HEK293T (cell line): ENCODE measurements around the gene INAFM1.
"Not testable (repeated sequence)": the region's sequence is repeated elsewhere in the genome, so short reads cannot be mapped to it uniquely, and the experiment has no call there.

Source experiments
- CTCF ChIA-PET: fragments of 350-600 bp; formaldehyde crosslinking; extraction: SDS; loops from one replicate; lab custom pipeline; 2021; ENCODE audit warnings: antibody characterized with exemption, inconsistent platforms; lab: Yijun Ruan, JAX
- POLR2A ChIA-PET: fragments of 350-600 bp; formaldehyde crosslinking; extraction: SDS; loops from one replicate; lab custom pipeline; 2020; ENCODE audit warnings: antibody characterized with exemption, inconsistent platforms; lab: Yijun Ruan, JAX
- DNase-seq: peaks from one replicate; pipeline ENCODE4 v3.0.0; 2012; ENCODE audit warnings: mixed read lengths; ENCODE audit errors: extremely low spot score
- ARNT ChIP-seq: fragments of 450-650 bp; IDR thresholded peaks from 2 replicates; pipeline ENCODE4 v1.6.1; 2017; ENCODE audit warnings: mild to moderate bottlenecking
- BHLHE40 ChIP-seq: fragments of 450-650 bp; IDR thresholded peaks from 2 replicates; pipeline ENCODE4 v1.6.1; 2016; ENCODE audit warnings: mild to moderate bottlenecking, moderate library complexity, borderline replicate concordance
- CTBP1 ChIP-seq: fragments of 450-650 bp; IDR thresholded peaks from 2 replicates; pipeline ENCODE4 v1.6.1; 2016; ENCODE audit warnings: borderline replicate concordance
- ELF4 ChIP-seq: fragments of 450-650 bp; IDR thresholded peaks from 2 replicates; pipeline ENCODE4 v1.6.1; 2017; ENCODE audit warnings: antibody characterized with exemption
- FOXA1 ChIP-seq: fragments of 450-650 bp; IDR thresholded peaks from 2 replicates; pipeline ENCODE4 v1.6.1; 2016; ENCODE audit warnings: mild to moderate bottlenecking
- FOXK2 ChIP-seq: fragments of 450-650 bp; IDR thresholded peaks from 2 replicates; pipeline ENCODE4 v1.6.1; 2016; ENCODE audit warnings: mild to moderate bottlenecking
- FOXM1 ChIP-seq: fragments of 450-650 bp; IDR thresholded peaks from 2 replicates; pipeline ENCODE4 v1.6.1; 2017; ENCODE audit warnings: mild to moderate bottlenecking, borderline replicate concordance
- HDGF ChIP-seq: fragments of 450-650 bp; IDR thresholded peaks from 2 replicates; pipeline ENCODE4 v1.6.1; 2017; ENCODE audit warnings: antibody characterized with exemption, borderline replicate concordance
- L3MBTL2 ChIP-seq: fragments of 450-650 bp; conservative IDR thresholded peaks from 2 replicates; pipeline ENCODE4 v1.6.1; 2016; ENCODE audit warnings: mild to moderate bottlenecking
- LEF1 ChIP-seq: fragments of 450-650 bp; IDR thresholded peaks from 2 replicates; pipeline ENCODE4 v1.6.1; 2017; ENCODE audit warnings: mild to moderate bottlenecking, borderline replicate concordance
- NFRKB ChIP-seq: fragments of 450-650 bp; IDR thresholded peaks from 2 replicates; pipeline ENCODE4 v1.6.1; 2016; ENCODE audit warnings: mild to moderate bottlenecking, moderate library complexity
- PKNOX1 ChIP-seq: fragments of 450-650 bp; IDR thresholded peaks from 2 replicates; pipeline ENCODE4 v1.6.1; 2016
- SP1 ChIP-seq: fragments of 450-650 bp; IDR thresholded peaks from 2 replicates; pipeline ENCODE4 v1.6.1; 2017
- SUZ12 ChIP-seq: fragments of 450-650 bp; IDR thresholded peaks from 2 replicates; pipeline ENCODE4 v1.6.1; 2016; ENCODE audit warnings: mild to moderate bottlenecking
- TARDBP ChIP-seq: fragments of 450-650 bp; IDR thresholded peaks from 2 replicates; pipeline ENCODE4 v1.6.1; 2016
- ZNF384 ChIP-seq: fragments of 450-650 bp; IDR thresholded peaks from 2 replicates; pipeline ENCODE4 v1.6.1; 2016

Gene INAFM1

DNA sequence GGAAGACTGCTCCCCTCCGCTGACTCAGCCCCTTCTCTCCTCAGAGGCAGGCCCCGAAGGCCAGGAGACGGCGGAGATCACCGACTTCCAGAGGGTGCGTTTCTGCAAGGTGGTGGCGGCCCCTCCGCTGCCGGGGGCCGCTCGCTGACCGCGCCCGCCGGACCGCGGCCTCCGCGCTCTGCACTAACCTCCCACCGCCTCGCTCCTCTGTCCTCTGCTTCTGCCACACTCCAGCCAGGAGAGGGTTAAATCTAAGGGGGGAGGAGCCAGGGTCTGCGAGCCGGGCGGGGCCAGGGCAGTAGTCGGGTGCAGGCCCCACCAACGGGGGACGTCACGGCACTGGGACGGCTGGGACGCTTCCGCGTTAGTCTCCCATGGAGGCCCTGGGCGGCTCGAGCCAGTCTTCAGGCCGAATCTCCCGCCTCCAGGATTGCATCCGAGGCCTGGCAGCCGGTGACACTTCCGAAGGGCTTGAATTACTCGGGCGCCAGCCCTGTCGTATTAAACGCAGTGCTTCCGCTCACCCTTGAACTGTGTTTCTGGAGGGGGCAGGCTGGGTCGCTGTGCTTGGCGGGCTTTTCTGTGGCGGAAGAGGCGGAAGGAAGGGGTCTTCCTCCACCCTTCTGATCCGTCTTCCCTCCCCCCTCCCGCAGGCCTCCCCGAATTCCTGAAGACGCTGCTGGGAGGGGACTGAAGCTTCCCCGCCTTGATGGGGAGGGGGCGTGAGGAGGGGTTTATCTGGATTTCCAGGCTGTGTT, 1.2 kb upstream of the INAFM1 start:
- peak; percentile 83 for DNase-seq
- ChIA-PET CTCF (interaction anchor here (0.7 to 2.0 kb wide), 2 partner anchors 13 to 30 kb away, joined by 4 to 7 read pairs; no protein-coding TSS in a partner anchor), POLR2A (interaction anchor here (1.3 to 3.5 kb wide), 2 partner anchors 17 to 76 kb away, joined by 5 to 44 read pairs; partner anchors contain the start of genes CCDC9 and DHX34)
- TF ChIP-seq ELF4, result peak; percentile 42; the same call in 1 of the 2 replicates
- TF ChIP-seq FOXK2, result no peak
- TF ChIP-seq FOXM1, result peak; percentile 26; the same call in 1 of the 2 replicates

GRCh38 chr19:47274891-47275761, 441 bp downstream of the INAFM1 start:
- ChIA-PET CTCF (interaction anchor here (1.1 to 2.1 kb wide), 4 partner anchors 10 to 43 kb away, joined by 3 to 8 read pairs (median 6); no protein-coding TSS in a partner anchor), POLR2A (interaction anchor here (1.0 to 3.5 kb wide), 2 partner anchors 18 to 49 kb away, joined by 3 to 44 read pairs; partner anchors contain the start of gene CCDC9)
- no peak for DNase-seq
- TF ChIP-seq FOXM1, result no peak
- no peak for TF ChIP-seq TARDBP
- TF ChIP-seq SUZ12, result no peak
- no peak for TF ChIP-seq FOXK2
- TF ChIP-seq ARNT, result no peak
- TF ChIP-seq SP1, result no peak
- no peak for TF ChIP-seq HDGF
- TF ChIP-seq L3MBTL2, result no peak
- no peak for TF ChIP-seq LEF1
- no peak for TF ChIP-seq ZNF384
- no peak for TF ChIP-seq CTBP1
- TF ChIP-seq PKNOX1, result no peak
- no peak for TF ChIP-seq NFRKB
- TF ChIP-seq BHLHE40, result no peak

DNA sequence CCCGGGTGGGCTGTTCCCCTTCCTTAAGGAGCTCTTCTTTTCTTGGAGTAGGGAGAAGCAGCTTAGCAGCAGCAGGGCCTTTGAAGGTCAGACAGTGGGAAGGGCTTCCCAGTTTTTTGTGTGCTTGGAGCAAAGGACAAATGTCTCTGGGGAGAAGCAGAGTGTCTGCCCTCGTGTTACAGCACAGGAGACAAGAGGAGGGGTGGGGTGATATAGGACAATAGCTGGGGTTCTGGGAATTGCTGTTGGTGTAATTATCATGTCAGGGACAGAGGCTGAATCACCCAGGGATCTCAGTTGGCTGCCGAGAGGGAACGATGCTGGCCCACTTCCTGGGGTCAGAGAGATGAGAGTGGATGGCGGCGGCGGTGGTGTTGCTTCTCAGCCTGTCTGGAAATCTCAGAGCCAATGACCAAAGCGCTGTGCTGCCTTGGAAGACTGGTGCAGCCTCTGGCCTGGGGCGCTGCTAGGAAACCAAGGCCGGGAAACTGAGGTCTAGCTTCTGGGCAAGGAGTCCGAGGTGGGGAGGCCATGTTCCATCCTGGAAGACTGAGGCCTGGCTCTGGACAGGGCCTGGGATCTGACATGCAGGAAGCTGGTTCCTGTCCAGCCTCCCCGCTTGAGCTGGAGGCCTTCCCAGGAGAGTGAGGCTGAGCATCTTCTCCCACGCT, 1.2 kb downstream of the INAFM1 start:
- ChIA-PET POLR2A (interaction anchor here (1.0 to 3.5 kb wide), 2 partner anchors 19 to 50 kb away, joined by 3 to 44 read pairs; partner anchors contain the start of gene CCDC9), CTCF (interaction anchor here (1.3 to 2.1 kb wide), 2 partner anchors 9 to 32 kb away, joined by 3 to 5 read pairs; no protein-coding TSS in a partner anchor)
- DNase-seq, result no peak
- TF ChIP-seq TARDBP (no peak), NFRKB (no peak), FOXK2 (no peak)

GRCh38 chr19:47276513-47276912, 1.8 kb downstream of the INAFM1 start:
- DNase-seq, result not testable (repeated sequence)
- CTCF ChIA-PET, result interaction anchor here (2.1 kb wide), 1 partner anchor 8 kb away, joined by 5 read pairs; no protein-coding TSS in a partner anchor
- POLR2A ChIA-PET, result interaction anchor here (3.5 kb wide), 1 partner anchor 20 kb away, joined by 44 read pairs; the partner anchor contains the start of gene CCDC9

DNA sequence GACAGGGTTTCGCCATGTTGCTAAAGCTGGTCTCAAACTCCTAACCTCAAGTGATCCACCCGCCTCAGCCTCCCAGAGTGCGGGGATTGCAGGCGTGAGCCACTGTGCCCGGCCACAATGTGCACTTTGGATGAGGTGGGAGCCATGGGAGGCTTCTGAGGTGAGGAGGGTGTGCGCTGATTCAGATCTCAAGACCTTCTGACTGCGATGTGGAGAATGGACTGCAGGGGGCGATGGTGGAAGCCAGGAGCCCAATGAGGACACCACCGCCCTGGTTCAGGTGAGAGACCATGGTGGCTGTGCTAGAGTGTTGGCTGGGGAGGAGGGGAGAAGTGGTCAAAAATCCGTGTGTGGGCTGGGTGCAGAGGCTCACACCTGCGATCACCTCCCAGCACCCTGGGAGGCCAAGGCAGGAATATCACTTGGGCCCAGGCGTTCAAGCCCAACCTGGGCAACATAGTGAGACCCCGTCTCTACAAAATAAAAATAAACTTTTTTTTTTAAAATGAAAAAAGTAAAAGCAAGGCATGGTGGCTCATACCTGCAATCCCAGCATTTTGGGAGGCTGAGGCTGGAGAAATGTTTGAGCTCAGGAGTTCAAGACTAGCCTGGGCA, 5.6 kb downstream of the INAFM1 start:
- CTCF ChIA-PET, result interaction anchor here (0.6 to 0.9 kb wide), 3 partner anchors 25 to 148 kb away, joined by 3 to 4 read pairs (median 4); no protein-coding TSS in a partner anchor

More for the DNA sequence above, 5.6 kb downstream of the INAFM1 start:
- TF ChIP-seq NFRKB (no peak), TARDBP (no peak), SUZ12 (no peak), L3MBTL2 (no peak), CTBP1 (no peak), PKNOX1 (no peak), ZNF384 (no peak), ELF4 (no peak), FOXK2 (no peak), HDGF (no peak), BHLHE40 (no peak), FOXA1 (no peak), LEF1 (no peak), FOXM1 (no peak), ARNT (no peak), SP1 (no peak)
- POLR2A ChIA-PET, result no interaction called here
- DNase-seq, result peak; percentile 53
